ENCODE data around the gene ASXL1.
"Not testable (repeated sequence)": the region's sequence is repeated elsewhere in the genome, so short reads cannot be mapped to it uniquely, and the experiment has no call there.

Gene ASXL1

DNA sequence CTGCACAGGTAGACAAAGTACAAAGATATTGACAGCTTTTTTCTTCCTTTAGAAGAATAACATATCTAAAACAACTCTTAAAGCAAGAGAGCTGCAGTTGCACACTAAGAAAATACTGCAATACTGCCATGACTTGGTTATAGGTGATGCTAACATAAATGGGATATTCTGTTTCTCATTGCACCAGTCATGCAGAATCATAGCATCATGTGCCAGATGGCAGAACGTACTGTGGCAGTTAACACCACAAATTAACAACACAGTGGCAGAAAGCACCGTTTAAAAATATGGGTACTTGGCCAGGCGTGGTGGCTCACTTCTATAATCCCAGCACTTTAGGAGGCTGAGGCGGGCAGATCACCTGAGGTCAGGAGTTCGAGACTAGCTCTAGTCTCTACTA lies 7.4 kb downstream of the ASXL1 start:
- DNase-seq (ENCODE audit: insufficient read length) (no peak), FAIRE-seq (no peak)
- no peak for TF ChIP-seq POLR2AphosphoS5 (IDR thresholded peaks at IDR 0.05; ENCODE audit: low read depth, low read length)
- TF ChIP-seq TAF1 (IDR thresholded peaks at IDR 0.05; ENCODE audit: borderline replicate concordance, low read depth, low read length): no peak
- TF ChIP-seq POLR2A (IDR thresholded peaks at IDR 0.05; ENCODE audit: low read depth, low read length): no peak

DNA sequence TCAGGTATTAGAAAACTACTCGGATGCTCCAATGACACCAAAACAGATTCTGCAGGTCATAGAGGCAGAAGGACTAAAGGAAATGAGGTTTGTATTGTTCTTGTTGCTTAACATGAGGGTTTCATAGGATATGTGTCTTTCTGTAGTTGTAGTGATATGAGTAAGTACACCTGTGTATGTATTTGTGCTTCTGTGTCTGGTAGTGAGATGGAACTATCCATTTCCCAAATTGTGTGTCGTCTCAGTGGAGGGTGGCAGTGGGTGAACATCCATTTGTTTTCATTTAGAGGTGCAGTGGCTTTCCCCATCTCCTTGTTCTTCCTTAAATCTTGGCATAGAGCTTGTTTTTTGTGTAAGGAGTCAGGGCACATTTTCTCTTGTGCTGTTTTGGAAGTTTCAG lies 8.2 kb downstream of the ASXL1 start:
- no peak for DNase-seq (ENCODE audit: insufficient read length)
- FAIRE-seq: peak; percentile 82
- TF ChIP-seq POLR2A (IDR thresholded peaks at IDR 0.05; ENCODE audit: low read depth, low read length): no peak
- TF ChIP-seq TAF1 (IDR thresholded peaks at IDR 0.05; ENCODE audit: borderline replicate concordance, low read depth, low read length): no peak
- no peak for TF ChIP-seq POLR2AphosphoS5 (IDR thresholded peaks at IDR 0.05; ENCODE audit: low read depth, low read length)

DNA sequence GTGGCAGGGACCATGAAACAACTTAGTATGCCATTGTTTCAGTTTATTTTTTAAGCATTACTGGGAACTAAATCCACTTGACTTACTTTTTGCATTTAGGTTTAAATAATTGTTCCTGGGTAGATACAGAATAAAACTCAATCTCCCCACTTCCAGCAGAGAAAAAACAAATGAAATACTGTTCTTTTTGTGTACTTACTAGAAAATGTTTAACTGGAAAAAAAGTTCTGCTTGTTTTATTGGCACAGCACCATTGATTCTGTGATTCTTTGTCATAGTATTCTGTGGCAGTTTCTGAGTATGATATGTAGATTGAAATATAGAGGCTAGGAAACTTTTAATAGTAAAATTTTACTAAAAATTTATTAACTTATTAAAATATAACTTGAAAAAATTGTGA lies 10.2 kb downstream of the ASXL1 start:
- TF ChIP-seq POLR2AphosphoS5 (IDR thresholded peaks at IDR 0.05; ENCODE audit: low read depth, low read length): no peak
- TF ChIP-seq TAF1 (IDR thresholded peaks at IDR 0.05; ENCODE audit: borderline replicate concordance, low read depth, low read length): no peak
- no peak for TF ChIP-seq POLR2A (IDR thresholded peaks at IDR 0.05; ENCODE audit: low read depth, low read length)
- FAIRE-seq (no peak), DNase-seq (ENCODE audit: insufficient read length) (no peak)

DNA sequence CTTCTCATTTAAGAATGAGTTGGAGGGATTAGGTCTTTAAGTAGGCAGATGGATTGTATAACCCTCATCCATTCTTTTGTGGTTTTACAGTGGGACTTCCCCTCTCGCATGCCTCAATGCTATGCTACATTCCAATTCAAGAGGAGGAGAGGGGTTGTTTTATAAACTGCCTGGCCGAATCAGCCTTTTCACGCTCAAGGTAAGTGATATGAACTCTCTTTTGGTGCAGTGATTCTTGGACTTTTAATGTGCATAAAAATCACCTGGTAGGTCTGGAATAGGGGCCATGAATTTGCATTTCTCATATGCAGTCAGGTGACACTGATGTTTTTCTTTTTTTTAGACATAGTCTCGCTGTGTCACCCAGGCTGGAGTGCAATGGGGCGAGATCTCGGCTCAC lies 10.8 kb downstream of the ASXL1 start:
- FAIRE-seq (peak; percentile 74), DNase-seq (ENCODE audit: insufficient read length) (no peak)
- no peak for TF ChIP-seq TAF1 (IDR thresholded peaks at IDR 0.05; ENCODE audit: borderline replicate concordance, low read depth, low read length)

DNA sequence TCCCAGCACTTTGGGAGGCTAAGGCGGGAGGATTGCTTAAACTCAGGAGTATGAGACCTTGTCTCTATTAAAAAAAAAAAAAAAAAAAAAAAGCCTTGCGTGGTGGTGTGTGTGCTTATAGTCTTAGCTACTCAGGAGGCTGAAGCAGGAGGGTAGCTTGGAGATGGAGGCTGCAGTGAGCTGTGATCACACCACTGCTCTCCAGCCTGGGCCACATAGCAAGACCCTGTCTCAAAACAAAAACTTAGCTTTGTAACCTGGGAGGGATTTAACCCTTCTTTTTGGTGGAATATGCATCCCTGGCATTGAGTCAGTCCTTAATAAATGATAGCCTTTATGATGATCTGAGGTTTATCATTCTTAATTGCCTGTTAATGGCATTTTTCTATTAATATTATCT lies 12.8 kb downstream of the ASXL1 start:
- TF ChIP-seq POLR2A (IDR thresholded peaks at IDR 0.05; ENCODE audit: low read depth, low read length) (no peak), TAF1 (IDR thresholded peaks at IDR 0.05; ENCODE audit: borderline replicate concordance, low read depth, low read length) (no peak), POLR2AphosphoS5 (IDR thresholded peaks at IDR 0.05; ENCODE audit: low read depth, low read length) (no peak)
- DNase-seq (ENCODE audit: insufficient read length) (no peak), FAIRE-seq (no peak)

DNA sequence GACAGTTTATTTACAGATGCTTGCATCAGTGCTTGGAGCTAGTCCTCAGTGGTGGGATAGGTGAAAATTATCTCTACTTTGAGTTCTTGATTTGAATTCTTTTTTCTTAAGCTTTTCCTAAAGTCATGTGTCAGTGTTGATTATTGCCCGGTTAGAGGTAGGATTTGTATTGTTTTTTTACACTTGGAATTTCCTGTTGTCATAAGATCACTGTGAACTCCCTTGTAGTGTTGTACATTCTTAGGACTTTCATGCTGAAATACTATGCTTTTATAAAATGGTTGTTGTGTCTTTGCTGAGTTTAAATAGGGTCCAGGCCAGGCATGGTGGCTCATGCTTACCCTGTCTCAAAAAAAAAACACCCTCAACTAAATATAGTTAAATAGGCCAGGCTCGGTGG lies 20.3 kb downstream of the ASXL1 start:
- no peak for FAIRE-seq
- TF ChIP-seq TAF1 (IDR thresholded peaks at IDR 0.05; ENCODE audit: borderline replicate concordance, low read depth, low read length) (no peak), POLR2AphosphoS5 (IDR thresholded peaks at IDR 0.05; ENCODE audit: low read depth, low read length) (no peak), POLR2A (IDR thresholded peaks at IDR 0.05; ENCODE audit: low read depth, low read length) (no peak)

DNA sequence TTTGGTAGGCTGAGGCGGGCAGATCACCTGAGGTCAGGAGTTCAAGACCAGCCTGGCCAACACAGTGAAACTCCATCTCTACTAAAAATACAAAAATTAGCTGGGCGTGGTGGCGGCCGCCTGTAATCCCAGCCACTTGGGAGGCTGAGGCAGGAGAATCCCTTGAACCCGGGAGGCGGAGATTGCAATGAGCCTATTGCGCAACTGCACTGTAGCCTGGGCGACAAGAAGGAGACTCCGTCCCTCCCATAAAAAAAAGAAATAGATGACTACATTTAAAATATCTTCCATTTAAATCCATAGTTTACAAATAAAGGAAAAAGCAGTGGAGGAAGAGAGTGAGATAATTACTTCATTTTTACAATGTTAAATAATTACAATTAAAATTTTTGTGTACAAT lies 21.9 kb downstream of the ASXL1 start:
- FAIRE-seq; DNase-seq (ENCODE audit: insufficient read length): not testable (repeated sequence)

More for the DNA sequence above, 20.3 kb downstream of the ASXL1 start:
- DNase-seq (ENCODE audit: insufficient read length): no peak

DNA sequence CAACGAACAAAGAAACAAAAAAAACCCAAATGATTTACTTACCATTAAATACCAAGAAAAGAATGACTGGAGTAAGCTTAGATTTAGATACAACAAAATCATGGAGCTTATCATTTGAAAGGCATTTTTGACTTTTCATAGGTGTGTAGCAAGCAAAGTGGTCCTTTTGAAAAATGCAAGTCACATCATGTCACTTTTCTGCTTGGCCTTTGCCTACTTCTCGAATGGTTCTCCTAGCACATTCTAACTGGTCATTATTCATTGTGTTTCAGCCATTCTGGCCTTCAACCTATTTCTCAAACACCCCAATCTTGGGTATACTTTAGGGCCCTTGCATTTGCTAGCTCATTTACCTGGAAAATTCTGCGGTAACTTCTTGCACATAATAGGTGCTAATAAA lies 22.6 kb downstream of the ASXL1 start:
- TF ChIP-seq POLR2AphosphoS5 (IDR thresholded peaks at IDR 0.05; ENCODE audit: low read depth, low read length) (peak; percentile 24; the same call in 1 of the 2 replicates), POLR2A (IDR thresholded peaks at IDR 0.05; ENCODE audit: low read depth, low read length) (no peak)
- no peak for DNase-seq (ENCODE audit: insufficient read length)
- FAIRE-seq: no peak

DNA sequence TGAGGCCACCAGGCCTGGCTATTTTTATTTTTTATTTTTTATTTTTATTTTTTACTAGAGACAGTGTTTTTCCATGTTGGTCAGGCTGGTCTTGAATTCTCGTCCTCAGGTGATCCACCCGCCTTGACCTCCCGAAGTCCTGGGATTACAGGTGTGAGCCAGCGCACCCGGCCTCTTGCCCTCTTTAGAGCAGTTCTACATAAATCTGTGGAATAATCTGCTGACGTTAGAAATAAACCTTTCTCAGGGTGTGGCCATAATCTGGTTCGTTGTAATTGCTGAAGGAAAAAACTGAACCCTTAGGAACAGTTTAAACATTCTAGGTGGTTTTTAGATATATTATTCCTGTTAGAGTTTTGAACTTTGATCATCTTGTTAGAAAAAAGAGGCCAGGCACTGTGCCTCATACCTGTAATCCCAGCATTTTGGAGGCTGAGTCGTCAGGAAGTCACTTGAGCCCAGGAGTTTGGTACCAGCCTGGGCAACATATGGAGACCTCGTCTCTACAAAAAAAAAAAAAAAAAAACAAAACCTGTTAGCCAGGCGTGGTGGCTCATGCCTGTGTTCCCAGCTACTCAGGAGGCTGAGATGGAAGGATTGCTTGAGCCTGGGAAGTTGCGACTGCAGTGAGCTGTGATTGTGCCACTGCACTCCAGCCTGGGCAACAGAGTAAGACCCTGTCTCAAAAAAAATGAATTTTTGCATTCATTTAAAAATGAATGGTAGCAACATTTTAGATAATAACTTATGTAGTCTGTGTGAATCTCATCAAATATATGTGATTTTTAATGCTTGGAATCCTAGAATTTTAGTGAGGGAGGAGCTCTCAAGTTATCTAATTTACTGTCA lies 24.2 kb downstream of the ASXL1 start:
- DNase-seq (ENCODE audit: insufficient read length): no peak
- FAIRE-seq: no peak
- TF ChIP-seq POLR2AphosphoS5 (IDR thresholded peaks at IDR 0.05; ENCODE audit: low read depth, low read length) (no peak), POLR2A (IDR thresholded peaks at IDR 0.05; ENCODE audit: low read depth, low read length) (no peak), TAF1 (IDR thresholded peaks at IDR 0.05; ENCODE audit: borderline replicate concordance, low read depth, low read length) (no peak)

DNA sequence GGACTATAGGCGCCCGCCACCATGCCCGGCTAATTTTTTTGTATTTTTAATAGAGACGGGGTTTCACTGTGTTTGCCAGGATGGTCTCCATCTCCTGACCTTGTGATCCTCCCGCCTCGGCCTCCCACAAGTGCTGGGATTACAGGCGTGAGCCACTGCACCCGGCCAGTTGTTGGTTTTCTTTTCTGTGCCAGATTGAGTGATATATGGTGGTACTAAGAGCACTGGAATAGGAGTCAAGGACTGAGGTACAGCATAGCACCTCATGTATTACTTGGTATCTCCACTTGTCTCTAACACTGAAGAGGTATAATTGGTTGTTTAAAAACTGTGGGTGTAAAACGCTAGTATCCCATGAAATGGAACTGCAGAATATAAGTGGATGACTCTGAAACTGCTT lies 25.3 kb downstream of the ASXL1 start:
- not testable (repeated sequence) for FAIRE-seq; DNase-seq (ENCODE audit: insufficient read length)

DNA sequence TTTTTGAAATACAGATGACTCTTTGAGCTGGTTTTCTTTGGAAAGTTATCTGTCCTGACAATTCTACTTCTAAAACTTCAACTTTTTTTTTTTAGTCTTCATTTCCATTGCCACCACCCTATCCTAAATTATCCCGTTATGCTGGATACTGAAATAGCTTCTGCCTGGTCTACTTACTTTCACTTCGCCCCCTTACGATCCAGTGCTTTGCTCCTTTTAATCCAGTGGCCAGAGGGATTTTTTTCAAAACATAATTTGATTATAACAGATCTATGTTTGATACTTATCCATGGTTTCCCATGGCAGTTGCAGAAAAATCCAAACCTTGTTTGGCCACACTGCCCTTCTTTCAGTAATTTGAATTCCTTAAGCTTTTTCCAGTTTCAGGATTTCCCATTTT lies 27.4 kb downstream of the ASXL1 start:
- TF ChIP-seq POLR2A (IDR thresholded peaks at IDR 0.05; ENCODE audit: low read depth, low read length): no peak
- no peak for TF ChIP-seq TAF1 (IDR thresholded peaks at IDR 0.05; ENCODE audit: borderline replicate concordance, low read depth, low read length)
- TF ChIP-seq POLR2AphosphoS5 (IDR thresholded peaks at IDR 0.05; ENCODE audit: low read depth, low read length): no peak

DNA sequence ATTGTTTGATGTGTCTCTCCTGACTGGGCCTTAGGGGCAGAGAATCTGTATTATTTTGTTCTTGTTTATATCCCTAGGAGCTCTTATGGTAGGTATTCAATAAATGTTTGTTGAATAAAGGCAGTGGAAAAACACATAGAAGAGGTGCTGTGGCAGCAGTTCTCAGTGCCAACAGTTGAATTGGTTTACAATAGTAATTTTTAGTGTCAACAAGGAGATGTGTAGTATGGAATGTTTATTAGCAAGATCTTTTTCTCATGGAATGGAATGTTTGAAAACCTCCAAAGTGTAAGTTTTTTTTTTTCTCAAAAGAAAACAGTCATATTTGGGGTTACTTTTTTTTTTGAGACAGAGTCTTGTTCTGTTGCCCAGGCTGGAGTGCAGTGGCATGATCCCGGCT lies 28.0 kb downstream of the ASXL1 start:
- DNase-seq (ENCODE audit: insufficient read length) (no peak), FAIRE-seq (no peak)
- TF ChIP-seq POLR2AphosphoS5 (IDR thresholded peaks at IDR 0.05; ENCODE audit: low read depth, low read length) (no peak), TAF1 (IDR thresholded peaks at IDR 0.05; ENCODE audit: borderline replicate concordance, low read depth, low read length) (no peak), POLR2A (IDR thresholded peaks at IDR 0.05; ENCODE audit: low read depth, low read length) (no peak)

More for the DNA sequence above, 27.4 kb downstream of the ASXL1 start:
- DNase-seq (ENCODE audit: insufficient read length) (no peak), FAIRE-seq (no peak)

DNA sequence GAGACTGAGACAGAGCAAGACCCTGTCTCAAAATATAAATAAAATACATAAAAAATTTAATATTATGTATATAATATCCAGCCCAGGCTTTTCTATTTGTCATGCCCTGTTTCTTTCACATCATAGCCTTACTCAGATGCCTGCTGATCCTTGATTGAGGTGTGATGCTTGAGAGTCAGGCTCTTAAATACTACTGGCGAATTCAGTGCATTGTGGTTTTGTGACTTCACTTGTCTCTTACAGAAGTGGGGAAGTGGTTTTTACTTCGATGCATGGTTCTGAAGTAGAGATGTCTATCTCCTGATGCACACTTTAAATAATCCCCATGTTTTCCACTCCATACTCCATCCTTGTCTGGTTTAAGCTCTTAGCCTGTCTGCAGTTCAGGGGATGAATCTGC lies 29.1 kb downstream of the ASXL1 start:
- FAIRE-seq (peak; percentile 71), DNase-seq (ENCODE audit: insufficient read length) (no peak)
- no peak for TF ChIP-seq TAF1 (IDR thresholded peaks at IDR 0.05; ENCODE audit: borderline replicate concordance, low read depth, low read length)
- TF ChIP-seq POLR2AphosphoS5 (IDR thresholded peaks at IDR 0.05; ENCODE audit: low read depth, low read length): no peak
- no peak for TF ChIP-seq POLR2A (IDR thresholded peaks at IDR 0.05; ENCODE audit: low read depth, low read length)
